Gastrocnemius medialis (tissue), 4 donors: ENCODE measurements around the gene AHSP. TPM values are rescaled to one million over a fixed set of nuclear protein-coding genes. Genes with fewer than 3 reads are reported as not detected.
"Not testable (repeated sequence)": the region's sequence is repeated elsewhere in the genome, so short reads cannot be mapped to it uniquely, and the experiment has no call there.

Source experiments
- ATAC-seq, 2 donors: fragments of 150-250 bp; one replicate each; pipeline ENCODE4 v1.9.1; 2016
- DNase-seq, 2 donors: peaks; one replicate each; pipeline ENCODE4 v3.0.0-alpha.2; 2019
- H3K27ac ChIP-seq, 4 donors: fragments of 200-600 bp; sonication (generic); 1 replicate in 1 of 4; 2 replicates in 3 of 4; pipeline ENCODE4 v1.5.1; 2016 to 2018; ENCODE audit warnings: mild to moderate bottlenecking in 2 of 4, moderate library complexity in 1 of 4
- H3K27me3 ChIP-seq, 3 donors: fragments of 200-600 bp; sonication (generic) in 2 of 3; 1 replicate in 1 of 3; 2 replicates in 2 of 3; pipeline versions ENCODE4 v1.5.1 to v1.6.0; 2016 to 2019; ENCODE audit warnings: mild to moderate bottlenecking in 1 of 3, moderate library complexity in 1 of 3
- H3K36me3 ChIP-seq, 2 donors: fragments of 200-600 bp; sonication (generic) in 1 of 2; one replicate each; pipeline ENCODE4 v1.5.1; 2017 to 2018
- H3K4me1 ChIP-seq, 2 donors: fragments of 200-600 bp; sonication (generic) in 1 of 2; one replicate each; pipeline ENCODE4 v1.5.1; 2016 to 2017; ENCODE audit warnings: mild to moderate bottlenecking in 2 of 2
- H3K4me3 ChIP-seq, 4 donors: fragments of 200-600 bp; sonication (generic) in 3 of 4; 1 replicate in 1 of 4; 2 replicates in 3 of 4; pipeline ENCODE4 v1.5.1; 2016 to 2019; ENCODE audit warnings: mild to moderate bottlenecking in 2 of 4
- H3K9me3 ChIP-seq, 3 donors: fragments of 200-600 bp; sonication (generic) in 2 of 3; 1 replicate in 1 of 3; 2 replicates in 2 of 3; pipeline ENCODE4 v1.5.1; 2016 to 2019
- POLR2A ChIP-seq, 2 donors: fragments of 450-650 bp; IDR thresholded peaks; one replicate each; pipeline ENCODE4 v1.6.1; 2017; ENCODE audit warnings: antibody characterized with exemption in 2 of 2, mild to moderate bottlenecking in 2 of 2, moderate library complexity in 2 of 2
- in situ Hi-C, 4 donors: fragments of 200-750 bp; cut with MboI; loops; one replicate each; pipeline versions ENCODE4 v1.15.0 to v1.8.0; 2017; ENCODE audit warnings: low sequenced_read_pairs in 4 of 4
- intact Hi-C: fragments of 100-400 bp; cut with DNase I; formaldehyde crosslinking; loops from one replicate; pipeline ENCODE4 v1.15.1; 2023; ENCODE audit warnings: low total_unique reads
- total RNA-seq, 4 donors: library from RNA; depleted of rRNA; stranded (reverse); fragments of >200 nt; gene quantifications; one replicate each; pipeline versions ENCODE4 v1.1.0 to v1.2.3, GENCODE V29; 2016
- TF ChIP-seq, protein P1 (sequence below), 5 experiments: fragments of 450-650 bp in 3 of 5; fragments of 200-600 bp in 2 of 5; sonication (generic) in 2 of 5; IDR thresholded peaks in 4 of 5; conservative IDR thresholded peaks in 1 of 5; 1 replicate in 4 of 5; 2 replicates in 1 of 5; pipeline ENCODE4 v1.5.1; 2016 to 2019; ENCODE audit warnings: antibody characterized with exemption in 5 of 5, mild to moderate bottlenecking in 3 of 5, moderate library complexity in 3 of 5

Gene AHSP
- total RNA-seq, 4 donors from 2014 or later: not detected

DNA sequence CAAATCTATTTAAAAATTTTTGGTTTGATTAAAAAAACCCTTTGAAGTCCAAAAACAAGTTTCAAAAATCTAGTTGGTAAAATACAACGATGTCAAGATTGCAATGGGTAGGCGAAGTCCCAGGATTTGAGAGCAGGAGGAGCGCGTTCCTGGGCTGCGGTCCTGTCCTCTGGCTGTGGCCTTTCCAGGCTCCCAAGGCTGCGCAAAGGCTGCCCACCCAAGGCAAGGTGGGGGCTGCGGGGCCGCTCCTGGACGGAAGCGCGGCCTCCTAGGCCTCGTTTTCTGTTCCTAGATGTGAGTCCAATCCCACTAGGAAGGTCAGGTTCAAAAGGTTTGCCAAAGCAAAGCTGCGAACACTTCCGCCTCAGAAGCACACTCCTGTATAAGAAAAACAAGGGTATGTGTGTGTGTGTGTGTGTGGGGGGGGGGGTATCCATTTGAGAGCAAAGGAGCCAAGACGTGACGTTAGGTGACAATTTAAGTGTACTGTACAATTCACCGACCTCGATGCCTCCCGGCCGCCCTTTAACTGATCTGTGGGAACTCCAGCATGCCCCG, 9.2 kb downstream of the AHSP start:
- TF ChIP-seq, protein P1, sequence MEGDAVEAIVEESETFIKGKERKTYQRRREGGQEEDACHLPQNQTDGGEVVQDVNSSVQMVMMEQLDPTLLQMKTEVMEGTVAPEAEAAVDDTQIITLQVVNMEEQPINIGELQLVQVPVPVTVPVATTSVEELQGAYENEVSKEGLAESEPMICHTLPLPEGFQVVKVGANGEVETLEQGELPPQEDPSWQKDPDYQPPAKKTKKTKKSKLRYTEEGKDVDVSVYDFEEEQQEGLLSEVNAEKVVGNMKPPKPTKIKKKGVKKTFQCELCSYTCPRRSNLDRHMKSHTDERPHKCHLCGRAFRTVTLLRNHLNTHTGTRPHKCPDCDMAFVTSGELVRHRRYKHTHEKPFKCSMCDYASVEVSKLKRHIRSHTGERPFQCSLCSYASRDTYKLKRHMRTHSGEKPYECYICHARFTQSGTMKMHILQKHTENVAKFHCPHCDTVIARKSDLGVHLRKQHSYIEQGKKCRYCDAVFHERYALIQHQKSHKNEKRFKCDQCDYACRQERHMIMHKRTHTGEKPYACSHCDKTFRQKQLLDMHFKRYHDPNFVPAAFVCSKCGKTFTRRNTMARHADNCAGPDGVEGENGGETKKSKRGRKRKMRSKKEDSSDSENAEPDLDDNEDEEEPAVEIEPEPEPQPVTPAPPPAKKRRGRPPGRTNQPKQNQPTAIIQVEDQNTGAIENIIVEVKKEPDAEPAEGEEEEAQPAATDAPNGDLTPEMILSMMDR (IDR thresholded peaks at IDR 0.05 in 4 of 5, conservative IDR thresholded peaks at IDR 0.05 in 1 of 5): no peak
- no peak for TF ChIP-seq POLR2A (IDR thresholded peaks at IDR 0.05)
- H3K4me3 ChIP-seq: peak overlapping the region in 2 of 4 donors; percentile 15 to 33
- ATAC-seq (no peak), DNase-seq (no peak)
- H3K27ac ChIP-seq: no peak overlapping the region
- intact Hi-C loops: no loop called here
- in situ Hi-C loops: no loop called here
- no peaks in the 10 kb centered on the region for H3K4me1 ChIP-seq
- peaks cover 35 to 41% (median 36%) of the 10 kb centered on the region in 3 donors for H3K27me3 ChIP-seq
- no peaks in the 10 kb centered on the region for H3K9me3 ChIP-seq
- H3K36me3 ChIP-seq: no peaks in the 10 kb centered on the region

DNA sequence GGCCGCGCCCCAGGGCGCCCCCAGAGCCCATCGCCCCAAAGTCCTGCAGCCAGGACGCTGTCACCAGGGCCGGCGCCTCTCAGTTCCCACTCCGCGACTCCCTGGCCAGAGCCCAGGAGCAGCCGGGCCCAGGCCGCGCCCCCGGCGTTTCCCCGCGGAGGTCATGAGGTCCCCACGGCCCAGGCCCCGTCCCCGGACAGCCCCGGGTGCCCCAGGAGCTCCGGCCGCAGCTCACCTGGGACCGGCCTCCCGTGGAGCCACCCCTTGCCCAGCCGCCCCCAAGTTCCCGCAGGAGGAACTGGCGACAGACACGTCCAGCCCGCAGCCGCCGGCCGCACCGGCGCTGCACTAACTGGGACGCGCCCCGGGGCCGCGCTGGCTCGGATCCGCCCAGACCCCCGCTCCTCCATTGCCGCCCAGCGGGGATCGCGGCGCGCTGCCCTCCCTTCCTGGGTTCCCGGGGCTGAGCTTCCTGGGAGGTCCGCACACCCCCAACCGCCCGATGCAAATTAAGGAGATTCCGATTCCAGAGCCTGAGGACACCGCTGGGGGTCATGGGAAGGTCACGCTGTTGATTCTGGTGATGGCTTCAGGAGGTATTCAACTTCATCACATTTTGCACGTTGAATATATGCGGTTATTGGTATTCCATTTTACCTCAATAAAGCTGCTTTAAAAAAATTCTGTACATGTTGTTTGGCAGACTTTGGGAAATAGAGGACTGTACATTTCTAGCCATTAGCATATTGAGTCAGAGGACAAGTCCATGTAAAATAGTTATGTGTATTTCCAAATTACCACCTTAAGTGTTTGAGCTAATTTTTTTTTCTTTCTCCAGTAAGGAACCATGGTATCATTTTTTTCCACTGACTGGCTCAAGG, 9.9 kb downstream of the AHSP start:
- H3K36me3 ChIP-seq: no peaks in the 10 kb centered on the region
- no peak overlapping the region for H3K27ac ChIP-seq
- H3K27me3 ChIP-seq: peaks cover 32 to 38% (median 36%) of the 10 kb centered on the region in 3 donors
- DNase-seq (no peak), ATAC-seq (no peak)
- peak overlapping the region in 3 of 4 donors; percentile 15 to 34 (median 33) for H3K4me3 ChIP-seq
- intact Hi-C loops (no loop called here), in situ Hi-C loops (no loop called here)
- no peaks in the 10 kb centered on the region for H3K9me3 ChIP-seq
- H3K4me1 ChIP-seq: no peaks in the 10 kb centered on the region
- TF ChIP-seq, protein P1 (IDR thresholded peaks at IDR 0.05 in 4 of 5, conservative IDR thresholded peaks at IDR 0.05 in 1 of 5): no peak
- no peak for TF ChIP-seq POLR2A (IDR thresholded peaks at IDR 0.05)

DNA sequence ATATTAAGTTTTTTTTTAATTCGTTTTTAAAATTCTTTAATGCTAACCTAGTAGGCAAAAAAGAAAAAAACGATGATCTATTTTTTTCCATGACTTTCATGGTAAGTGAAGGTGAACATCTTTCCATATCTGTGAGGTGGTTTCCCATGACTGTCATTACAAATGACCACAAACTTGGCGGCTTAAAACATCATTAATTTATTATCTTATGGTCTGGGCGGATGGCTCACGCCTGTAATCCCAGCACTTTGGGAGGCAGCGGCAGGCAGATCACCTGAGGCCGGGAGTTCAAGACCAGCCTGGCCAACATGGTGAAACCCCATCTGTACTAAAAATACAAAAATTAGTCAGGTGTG, 10.5 kb downstream of the AHSP start:
- H3K27ac ChIP-seq, ATAC-seq, intact Hi-C loops, in situ Hi-C loops, DNase-seq, H3K4me1 ChIP-seq, H3K4me3 ChIP-seq, H3K9me3 ChIP-seq, H3K36me3 ChIP-seq: not testable (repeated sequence)
- peaks cover 32 to 37% (median 36%) of the 10 kb centered on the region in 3 donors for H3K27me3 ChIP-seq

DNA sequence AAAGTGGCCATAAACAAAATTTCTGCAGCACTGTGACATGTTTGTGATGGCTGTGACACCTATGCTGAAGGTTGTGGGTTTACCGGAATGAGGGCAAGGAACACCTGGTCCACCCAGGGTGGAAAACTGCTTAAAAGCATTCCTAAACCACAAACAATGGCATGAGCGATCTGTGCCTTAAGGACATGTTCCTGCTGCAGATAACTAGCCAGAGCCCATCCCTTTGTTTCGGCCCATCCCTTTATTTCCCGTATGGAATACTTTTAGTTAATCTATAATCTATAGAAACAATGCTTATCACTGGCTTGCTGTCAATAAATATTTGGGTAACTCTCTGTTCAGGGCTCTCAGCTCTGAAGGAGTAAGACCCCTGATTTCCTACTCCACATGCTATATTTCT, 12.1 kb downstream of the AHSP start:
- intact Hi-C loops, H3K4me1 ChIP-seq, H3K9me3 ChIP-seq, H3K36me3 ChIP-seq, H3K27ac ChIP-seq, ATAC-seq, DNase-seq, H3K4me3 ChIP-seq, in situ Hi-C loops: not testable (repeated sequence)
- peaks cover 30 to 36% (median 30%) of the 10 kb centered on the region in 3 donors for H3K27me3 ChIP-seq

DNA sequence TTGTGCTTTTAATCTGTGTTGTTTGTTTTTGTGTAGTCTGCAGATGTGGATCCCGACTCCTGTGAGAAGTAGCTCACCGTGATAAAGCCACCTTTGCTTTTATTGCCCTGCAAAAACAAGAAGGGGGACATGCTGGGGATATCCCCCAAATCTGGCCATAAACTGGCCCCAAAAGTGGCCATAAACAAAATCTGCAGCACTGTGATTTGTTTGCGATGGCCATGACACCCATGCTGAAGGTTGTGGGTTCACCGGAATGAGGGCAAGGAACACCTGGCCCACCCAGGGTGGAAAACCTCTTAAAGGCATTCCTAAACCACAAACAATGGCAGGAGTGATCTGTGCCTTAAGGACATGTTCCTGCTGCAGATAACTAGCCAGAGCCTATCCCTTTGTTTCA, 15.1 kb downstream of the AHSP start:
- no peak for DNase-seq
- intact Hi-C loops (no loop called here), in situ Hi-C loops (no loop called here)
- Histone ChIP-seq H3K27me3 (peaks cover 16 to 22% (median 20%) of the 10 kb centered on the region in 3 donors), H3K4me1 (no peaks in the 10 kb centered on the region), H3K27ac (no peak overlapping the region), H3K9me3 (no peaks in the 10 kb centered on the region), H3K36me3 (no peaks in the 10 kb centered on the region), H3K4me3 (no peak overlapping the region)
- TF ChIP-seq POLR2A (IDR thresholded peaks at IDR 0.05): no peak
- TF ChIP-seq, protein P1 (IDR thresholded peaks at IDR 0.05 in 4 of 5, conservative IDR thresholded peaks at IDR 0.05 in 1 of 5): no peak
- no peak for ATAC-seq
